Measurements from ENCODE around the gene VSIR.

DNA sequence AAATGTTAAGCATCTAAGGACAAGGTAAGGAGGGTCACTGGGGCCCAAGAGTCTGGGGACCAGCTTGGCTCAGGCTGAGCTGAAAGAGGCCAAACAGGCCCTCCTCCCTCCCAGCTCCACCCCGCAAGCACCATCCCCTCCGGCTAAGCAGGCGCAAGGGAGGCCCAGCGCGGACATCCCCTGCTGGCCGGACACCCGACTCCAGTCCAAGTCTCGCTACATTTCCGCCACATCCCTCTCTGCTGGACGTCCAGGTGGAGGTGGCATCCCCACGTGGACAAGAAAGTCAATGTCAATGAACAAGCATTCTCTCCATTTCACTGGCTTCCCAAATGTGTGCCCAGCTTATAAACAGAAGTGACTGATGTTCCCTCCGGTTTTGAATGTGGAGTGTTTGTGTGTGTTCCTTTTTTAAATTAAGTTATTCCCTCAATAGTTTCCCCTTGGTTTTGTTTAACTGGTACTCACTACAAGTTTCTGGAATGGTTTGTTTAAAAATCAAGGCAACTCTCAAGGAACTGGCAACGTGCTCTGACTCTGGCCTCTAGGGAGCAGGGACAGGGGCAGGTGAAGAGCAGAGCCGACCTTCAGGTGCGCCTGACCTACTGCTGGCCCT lies 42.3 kb upstream of the VSIR start:
- TF ChIP-seq POLR2AphosphoS5 (IDR thresholded peaks at IDR 0.05; ENCODE audit: low read depth) = no peak
- no peak for TF ChIP-seq CTCF (IDR thresholded peaks at IDR 0.05; ENCODE audit: insufficient read depth, low read length)

Data from HL-60 (cell line).